WERI-Rb-1 (cell line): Measurements from ENCODE around the gene SUN5.
A peak's percentile ranks its signal among the peaks of the same experiment; 100 is the strongest.

Experiments
- DNase-seq: peaks from one replicate; pipeline ENCODE4 v3.0.0-alpha.2; 2020
- H3K27ac ChIP-seq: fragments of 250-450 bp; sonication (Bioruptor Pico); 2 replicates; pipeline ENCODE4 v1.5.1; 2020; ENCODE audit warnings: mild to moderate bottlenecking, moderate library complexity
- H3K27me3 ChIP-seq: fragments of 250-450 bp; sonication (Bioruptor Pico); 2 replicates; pipeline ENCODE4 v1.5.1; 2021; ENCODE audit warnings: mild to moderate bottlenecking, low read depth, moderate library complexity; ENCODE audit not compliant: insufficient read depth, severe bottlenecking
- H3K36me3 ChIP-seq: fragments of 250-450 bp; sonication (Bioruptor Pico); 2 replicates; pipeline ENCODE4 v1.5.1; 2020; ENCODE audit warnings: mild to moderate bottlenecking, moderate library complexity
- H3K4me3 ChIP-seq: 2 replicates; pipeline ENCODE4 v1.5.1; 2011; ENCODE audit warnings: low read depth, mild to moderate bottlenecking, control low read depth, low read length
- H3K9me3 ChIP-seq: fragments of 250-450 bp; sonication (Bioruptor Pico); 2 replicates; pipeline ENCODE4 v1.5.1; 2021; ENCODE audit warnings: mild to moderate bottlenecking, moderate library complexity; ENCODE audit not compliant: severe bottlenecking
- TF ChIP-seq, protein P1 (sequence below): IDR thresholded peaks from 2 replicates; pipeline ENCODE4 v1.5.1; 2011; ENCODE audit warnings: low read depth, mild to moderate bottlenecking, control low read depth, inconsistent platforms, low read length

The SUN5 gene

DNA sequence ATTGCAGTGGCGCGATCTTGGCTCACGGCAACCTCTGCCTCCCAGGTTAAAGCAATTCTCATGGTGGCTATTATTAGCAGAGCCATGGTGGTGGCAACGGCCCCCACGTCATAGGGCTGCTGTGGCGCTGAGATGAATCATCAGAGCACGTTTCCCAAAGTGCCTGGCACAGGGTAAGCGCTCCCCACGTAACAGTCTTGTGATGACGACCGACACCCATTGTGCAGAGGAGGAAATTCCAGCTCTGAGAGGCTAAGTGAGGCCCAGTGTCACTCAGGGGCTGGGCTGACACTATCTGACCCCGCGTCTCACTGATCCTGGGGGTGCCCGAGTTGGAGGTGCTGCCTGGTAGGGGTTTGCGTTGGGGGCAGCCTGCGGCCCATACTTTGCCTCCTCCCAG, 16.2 kb downstream of the SUN5 start:
- no peak overlapping the region for H3K27ac ChIP-seq
- TF ChIP-seq, protein P1, sequence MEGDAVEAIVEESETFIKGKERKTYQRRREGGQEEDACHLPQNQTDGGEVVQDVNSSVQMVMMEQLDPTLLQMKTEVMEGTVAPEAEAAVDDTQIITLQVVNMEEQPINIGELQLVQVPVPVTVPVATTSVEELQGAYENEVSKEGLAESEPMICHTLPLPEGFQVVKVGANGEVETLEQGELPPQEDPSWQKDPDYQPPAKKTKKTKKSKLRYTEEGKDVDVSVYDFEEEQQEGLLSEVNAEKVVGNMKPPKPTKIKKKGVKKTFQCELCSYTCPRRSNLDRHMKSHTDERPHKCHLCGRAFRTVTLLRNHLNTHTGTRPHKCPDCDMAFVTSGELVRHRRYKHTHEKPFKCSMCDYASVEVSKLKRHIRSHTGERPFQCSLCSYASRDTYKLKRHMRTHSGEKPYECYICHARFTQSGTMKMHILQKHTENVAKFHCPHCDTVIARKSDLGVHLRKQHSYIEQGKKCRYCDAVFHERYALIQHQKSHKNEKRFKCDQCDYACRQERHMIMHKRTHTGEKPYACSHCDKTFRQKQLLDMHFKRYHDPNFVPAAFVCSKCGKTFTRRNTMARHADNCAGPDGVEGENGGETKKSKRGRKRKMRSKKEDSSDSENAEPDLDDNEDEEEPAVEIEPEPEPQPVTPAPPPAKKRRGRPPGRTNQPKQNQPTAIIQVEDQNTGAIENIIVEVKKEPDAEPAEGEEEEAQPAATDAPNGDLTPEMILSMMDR, result no peak
- H3K27me3 ChIP-seq, result no peaks in the 10 kb centered on the region
- no peak overlapping the region for H3K4me3 ChIP-seq
- DNase-seq, result no peak
- no peaks in the 10 kb centered on the region for H3K36me3 ChIP-seq
- H3K9me3 ChIP-seq, result no peaks in the 10 kb centered on the region

DNA sequence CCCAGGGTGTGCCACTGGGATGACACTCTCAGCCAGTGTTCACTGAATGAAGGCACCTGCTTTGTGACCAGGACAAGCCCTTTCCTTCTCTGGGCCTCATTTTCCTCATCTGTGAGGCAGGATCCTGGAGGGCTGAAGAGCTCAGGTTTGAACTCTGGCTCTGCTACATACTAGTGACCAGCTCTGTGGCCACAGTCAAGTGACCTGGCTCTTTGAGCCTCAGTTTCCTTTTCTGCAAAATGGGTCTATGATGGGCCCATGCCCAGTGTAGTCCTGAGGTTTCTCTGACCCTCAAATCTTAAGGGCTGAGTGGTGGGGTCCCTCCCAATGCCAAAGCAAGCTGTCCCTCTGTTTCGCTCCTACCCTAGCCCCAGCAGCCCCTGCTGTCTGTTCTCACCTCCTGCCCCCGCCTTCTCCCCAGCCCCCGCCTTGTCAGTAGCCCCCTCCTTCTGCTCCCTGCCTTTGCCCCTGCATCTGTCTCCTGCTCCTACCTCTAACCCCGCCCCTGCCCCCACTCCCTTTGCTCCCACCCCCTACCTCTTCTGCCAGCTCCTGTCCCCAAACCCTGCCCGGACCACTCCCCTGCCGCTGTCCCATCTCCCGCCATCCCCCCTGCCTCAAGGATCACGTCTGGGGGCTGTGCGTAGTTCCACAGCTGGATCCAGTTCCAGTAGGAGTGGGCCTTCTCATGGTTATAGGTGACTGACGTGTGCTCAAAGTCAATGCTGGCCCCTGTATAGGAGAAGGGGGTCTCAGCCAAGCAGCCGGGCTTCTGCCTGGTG, 17.0 kb downstream of the SUN5 start:
- H3K27me3 ChIP-seq, result no peaks in the 10 kb centered on the region
- no peak for DNase-seq
- TF ChIP-seq, protein P1, result no peak
- no peak overlapping the region for H3K27ac ChIP-seq
- H3K36me3 ChIP-seq, result no peaks in the 10 kb centered on the region
- H3K4me3 ChIP-seq, result no peak overlapping the region
- H3K9me3 ChIP-seq, result no peaks in the 10 kb centered on the region

DNA sequence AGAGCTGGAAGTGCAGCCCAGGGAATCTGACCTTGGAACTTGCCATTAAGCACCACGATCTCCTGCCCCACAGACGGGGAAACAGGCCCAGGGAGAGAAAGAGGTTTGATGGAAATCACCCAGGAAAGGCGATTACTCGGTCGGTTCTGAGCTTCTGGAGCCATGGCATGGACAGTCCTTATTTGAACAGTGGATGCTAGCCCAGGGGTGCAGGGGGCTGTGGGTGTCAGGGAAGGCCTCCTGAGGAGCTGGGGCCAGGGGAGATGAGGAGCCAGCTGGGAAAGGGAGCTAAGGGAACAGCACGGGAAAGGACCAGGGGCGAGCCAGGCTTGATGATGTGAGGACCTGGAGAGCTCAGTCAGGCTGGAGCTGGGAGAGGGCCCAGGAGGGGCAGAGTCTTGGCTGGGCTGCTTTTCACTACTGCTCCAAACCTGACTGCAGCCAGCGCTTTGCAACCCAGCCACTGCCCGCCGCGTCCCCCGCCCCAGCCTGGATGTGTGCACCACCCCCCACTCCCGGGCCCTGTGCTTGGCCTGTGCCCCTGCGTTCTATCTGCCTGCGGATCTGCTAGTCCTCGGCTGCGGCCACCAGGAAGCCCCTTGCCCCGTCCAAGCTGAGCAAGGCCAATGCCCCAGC, 17.8 kb downstream of the SUN5 start:
- no peaks in the 10 kb centered on the region for H3K36me3 ChIP-seq
- DNase-seq, result no peak
- TF ChIP-seq, protein P1, result no peak
- no peak overlapping the region; the same call in 1 of the 2 replicates for H3K27ac ChIP-seq
- H3K4me3 ChIP-seq, result no peak overlapping the region
- H3K27me3 ChIP-seq, result no peaks in the 10 kb centered on the region
- peaks cover 5% of the 10 kb centered on the region for H3K9me3 ChIP-seq

DNA sequence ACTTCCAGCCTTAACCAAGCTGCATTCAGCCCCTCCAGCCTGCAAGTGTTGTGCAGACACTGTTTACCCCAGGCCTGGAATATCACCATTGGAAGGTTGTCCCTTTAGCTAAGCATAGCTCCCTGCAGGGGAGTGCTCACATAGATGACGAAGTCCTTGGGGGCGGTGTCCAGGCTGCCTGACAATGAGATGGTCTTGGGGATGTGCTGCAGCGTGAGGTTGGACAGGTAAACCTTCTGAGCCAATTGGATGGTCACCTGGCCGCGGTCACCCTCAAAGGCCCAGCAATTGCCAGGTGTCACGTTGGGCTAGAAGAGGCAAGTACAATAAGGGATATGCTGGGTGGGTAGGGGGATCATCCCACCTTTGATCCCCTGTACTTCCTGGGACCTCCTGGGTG, 18.6 kb downstream of the SUN5 start:
- H3K9me3 ChIP-seq, result peaks cover 10% of the 10 kb centered on the region
- DNase-seq, result no peak
- TF ChIP-seq, protein P1, result no peak
- H3K27me3 ChIP-seq, result no peaks in the 10 kb centered on the region
- no peak overlapping the region for H3K4me3 ChIP-seq
- H3K36me3 ChIP-seq, result no peaks in the 10 kb centered on the region
- peak overlapping the region; percentile 24; the same call in 1 of the 2 replicates for H3K27ac ChIP-seq

DNA sequence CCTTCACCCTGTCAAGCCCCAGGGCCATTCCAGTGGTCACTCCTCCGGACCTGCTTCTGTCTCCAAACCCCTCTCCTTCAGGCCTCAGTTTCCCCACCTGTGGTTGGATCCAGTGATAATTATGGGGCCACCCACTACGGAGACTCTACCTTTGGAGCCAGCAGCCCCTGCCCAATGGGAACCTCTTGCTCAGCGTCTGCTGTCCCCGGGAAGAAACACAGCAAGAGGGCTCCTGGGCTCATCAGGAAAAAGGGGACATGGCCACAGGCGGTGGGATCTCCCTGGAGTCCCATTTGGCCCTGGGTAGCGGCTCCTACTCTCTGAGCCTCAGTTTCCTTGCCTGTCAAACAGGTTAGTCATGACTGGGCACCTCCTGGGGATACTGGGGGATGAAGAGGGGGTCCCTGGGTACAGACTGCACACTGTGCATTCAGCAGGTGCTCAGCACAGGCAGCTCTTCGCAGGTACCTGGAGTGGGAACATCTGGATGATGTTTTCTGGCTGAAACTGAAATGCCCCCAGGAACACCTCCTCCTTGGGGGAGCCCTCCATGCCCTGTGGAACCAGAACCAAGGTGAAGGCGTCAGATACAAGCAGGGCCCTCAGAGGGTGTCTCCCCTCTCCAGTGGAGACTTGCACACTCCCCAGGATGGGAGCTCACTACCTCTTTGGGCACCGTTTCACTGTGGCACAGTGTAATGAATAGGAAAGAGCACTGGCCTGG, 19.4 kb downstream of the SUN5 start:
- no peaks in the 10 kb centered on the region for H3K27me3 ChIP-seq
- no peaks in the 10 kb centered on the region for H3K36me3 ChIP-seq
- no peak overlapping the region; the same call in 1 of the 2 replicates for H3K27ac ChIP-seq
- TF ChIP-seq, protein P1, result no peak
- no peak overlapping the region for H3K4me3 ChIP-seq
- peaks cover 10% of the 10 kb centered on the region for H3K9me3 ChIP-seq
- no peak for DNase-seq
